Activated CD8-positive, alpha-beta memory T cell treated with anti-CD3 and anti-CD28 coated beads for 24 hours (primary cell): ENCODE results near the gene TCF7.

Experiments
- DNase-seq: peaks from one replicate; pipeline ENCODE4 v3.0.0-alpha.2; 2020

TCF7 gene

DNA sequence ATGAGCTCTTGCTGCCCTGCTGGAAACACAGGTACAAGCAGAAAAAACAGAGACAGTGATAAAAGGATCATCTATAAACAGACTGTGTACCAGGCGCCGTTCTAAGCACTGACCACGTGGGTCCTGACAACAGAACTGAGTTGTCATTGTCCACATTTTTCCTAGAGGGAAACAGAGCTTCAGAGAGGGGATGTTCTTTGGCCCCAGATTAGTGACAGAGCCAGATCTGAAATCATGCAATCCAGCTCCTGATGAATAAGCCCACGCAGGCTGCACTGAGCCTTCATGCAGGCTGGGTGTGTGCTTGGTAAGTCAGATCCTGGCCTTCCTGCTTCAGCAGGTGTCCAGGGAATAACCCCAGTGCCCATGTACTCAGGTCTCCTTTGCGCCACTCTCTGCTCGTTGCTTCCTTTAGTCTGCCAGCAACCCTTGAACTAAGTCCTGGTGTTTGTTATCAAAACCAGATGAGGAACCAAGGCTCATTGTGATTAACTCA lies 22.8 kb upstream of the TCF7 start:
- no peak for DNase-seq

DNA sequence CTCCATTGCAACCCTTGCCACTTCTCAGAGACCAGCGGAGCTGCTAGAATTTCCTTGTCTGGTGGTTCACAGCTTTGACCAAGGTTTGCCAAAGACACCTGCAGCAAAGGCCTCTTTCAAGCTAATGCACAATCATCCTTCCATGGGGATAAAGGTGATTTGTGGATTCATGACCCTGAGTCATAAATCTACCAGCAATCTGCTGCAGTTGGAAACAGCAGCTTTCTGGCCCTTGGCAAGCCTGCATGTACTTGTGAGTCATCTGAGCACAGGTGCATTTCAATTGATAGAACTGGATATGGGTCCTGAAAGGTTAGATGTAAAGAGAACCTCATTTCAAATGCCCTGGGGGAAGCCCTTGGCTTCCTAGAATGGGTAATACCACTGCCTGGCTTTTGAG lies 21.6 kb upstream of the TCF7 start:
- peak; percentile 60 for DNase-seq

DNA sequence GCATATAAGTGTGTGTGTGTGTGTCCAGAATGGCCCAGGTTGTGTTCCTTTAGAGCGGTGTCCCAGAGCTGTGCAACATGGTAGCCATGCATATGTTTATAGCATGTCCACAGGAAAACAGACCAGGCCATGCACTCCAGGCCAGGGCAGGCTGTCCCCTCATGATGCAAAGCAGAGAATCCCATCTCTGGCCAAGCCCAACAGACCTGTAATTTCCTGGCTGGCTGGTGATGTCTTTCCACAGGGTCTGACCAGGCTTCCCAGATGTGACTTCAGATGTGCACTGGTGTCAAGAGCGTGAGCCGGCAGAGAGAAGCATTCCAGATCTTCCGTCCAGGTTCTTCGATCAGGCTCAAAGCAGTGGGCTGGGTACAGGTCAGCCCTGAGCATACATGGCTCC lies 21.1 kb upstream of the TCF7 start:
- DNase-seq, result no peak

DNA sequence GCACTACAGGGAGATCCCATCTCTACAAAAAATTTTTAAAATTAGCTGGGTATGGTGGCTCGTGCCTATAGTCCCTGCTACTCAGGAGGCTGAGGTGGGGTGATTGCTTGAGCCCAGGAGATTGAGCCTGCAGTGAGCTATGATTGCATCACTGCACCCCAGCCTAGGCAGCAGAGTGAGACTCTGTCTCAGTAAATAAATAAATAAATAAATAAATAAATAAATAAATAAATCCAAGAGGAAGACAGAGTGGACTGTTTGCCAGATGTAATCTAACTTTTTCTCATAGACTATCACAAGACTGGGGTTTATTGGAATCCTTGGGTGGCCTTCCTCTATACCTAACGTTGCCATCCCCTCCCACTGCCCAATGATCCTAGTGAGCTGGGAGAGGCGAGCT lies 19.2 kb upstream of the TCF7 start:
- DNase-seq, result no peak

DNA sequence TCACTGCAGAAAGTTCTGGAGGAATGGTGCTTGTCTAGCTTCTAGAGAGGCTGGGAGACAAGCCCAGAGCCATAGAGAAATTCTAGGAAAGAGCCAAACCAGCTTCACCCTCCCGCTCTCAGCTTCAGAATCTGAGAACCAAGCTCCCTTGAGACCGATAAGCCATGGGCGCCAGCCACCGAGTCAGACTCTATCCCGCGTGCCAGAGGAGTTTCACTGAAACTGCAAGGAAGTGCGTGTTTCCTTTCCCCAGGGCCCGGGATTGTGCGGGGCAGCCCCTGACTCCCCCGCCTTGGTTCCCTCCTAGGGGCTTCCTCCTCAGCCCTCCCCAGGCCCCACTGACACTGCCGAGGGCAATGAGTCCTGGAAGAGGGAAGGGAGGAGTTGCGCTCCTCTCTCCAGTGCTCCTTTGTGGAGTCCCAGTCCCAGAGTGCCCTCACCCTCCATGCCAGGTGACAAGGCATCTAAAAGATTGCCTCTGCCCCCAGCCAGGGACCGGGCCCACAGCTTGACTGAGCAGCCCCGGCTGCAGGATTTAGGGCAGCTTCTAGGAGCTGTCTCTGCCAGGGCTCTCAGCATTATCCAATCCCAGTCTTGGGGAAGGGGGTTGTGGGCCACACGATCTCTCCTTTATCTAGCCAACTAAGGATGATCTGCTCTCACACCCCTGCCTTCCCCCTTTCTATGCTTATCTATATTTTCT lies 18.4 kb upstream of the TCF7 start:
- no peak for DNase-seq

DNA sequence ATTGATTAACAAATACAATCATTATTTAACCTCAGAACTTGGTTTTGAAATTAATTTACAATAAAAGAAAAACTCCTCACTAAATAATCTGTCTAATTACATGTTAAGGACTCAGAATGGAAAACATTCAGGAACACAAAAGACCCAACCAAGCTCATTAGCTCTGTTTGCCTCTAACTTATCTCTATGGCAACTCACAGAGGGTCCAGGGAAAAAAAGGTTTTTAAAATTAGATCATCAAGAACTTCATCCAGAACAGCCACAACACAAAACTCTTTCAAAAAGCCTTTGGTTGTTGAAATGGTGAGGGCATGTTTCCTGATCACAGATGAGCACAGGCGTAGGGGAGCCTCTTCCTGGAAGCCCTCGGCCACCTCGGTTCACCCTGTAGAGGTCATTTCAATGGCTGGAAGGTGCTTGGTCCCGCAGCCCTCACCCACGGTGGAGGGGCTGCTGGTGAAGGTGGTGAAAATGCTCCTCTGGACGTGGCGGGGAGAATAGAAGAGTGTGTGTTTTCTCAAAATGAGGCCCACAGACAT lies 17.2 kb upstream of the TCF7 start:
- DNase-seq, result no peak

DNA sequence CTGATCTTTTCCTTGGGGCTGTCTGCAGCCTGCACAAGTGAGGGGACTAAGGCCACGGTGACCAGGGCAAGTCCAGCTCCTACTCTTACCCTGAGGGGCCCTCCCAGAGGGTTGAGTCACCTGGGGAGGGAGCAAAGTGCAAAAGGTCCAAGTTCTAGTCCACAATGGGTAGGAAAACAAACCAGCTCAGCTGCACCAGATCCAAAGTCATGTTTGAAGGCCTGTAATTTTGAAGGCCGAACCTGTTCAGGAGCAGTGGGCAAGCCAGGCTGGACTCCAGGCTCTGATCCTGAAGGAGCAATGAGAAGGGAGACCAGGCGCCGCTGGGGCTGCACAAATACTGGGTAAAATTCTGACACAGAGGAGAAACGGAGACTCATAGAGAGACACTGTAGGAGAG lies 15.8 kb upstream of the TCF7 start:
- no peak for DNase-seq

DNA sequence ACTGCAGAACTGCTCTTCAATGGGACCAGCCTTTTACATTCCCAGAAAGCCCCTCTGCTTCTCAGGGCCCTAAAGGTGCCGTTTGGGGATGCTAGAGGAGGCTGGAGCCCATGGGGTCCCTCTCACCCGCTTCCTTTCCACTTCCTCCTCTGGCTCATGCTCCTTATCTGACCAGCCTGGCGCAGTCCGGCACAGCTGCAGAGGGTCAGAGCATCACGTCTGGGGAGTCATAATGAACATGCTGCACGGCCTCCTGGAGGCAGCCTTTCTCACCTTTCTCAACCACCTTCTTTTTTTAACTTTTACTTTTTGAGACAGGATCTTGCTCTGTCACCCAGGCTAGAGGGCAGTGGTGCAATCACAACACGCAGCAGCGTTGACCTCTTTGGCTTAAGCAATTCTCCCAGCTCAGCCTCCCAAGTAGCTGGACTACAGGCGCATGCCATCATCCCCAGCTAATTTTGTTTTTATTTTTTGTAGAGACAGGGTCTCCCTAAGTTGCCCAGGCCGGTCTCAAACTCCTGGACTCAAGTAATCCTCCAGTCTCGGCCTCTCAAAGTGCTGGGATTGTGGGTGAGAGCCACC lies 15.1 kb upstream of the TCF7 start:
- no peak for DNase-seq

DNA sequence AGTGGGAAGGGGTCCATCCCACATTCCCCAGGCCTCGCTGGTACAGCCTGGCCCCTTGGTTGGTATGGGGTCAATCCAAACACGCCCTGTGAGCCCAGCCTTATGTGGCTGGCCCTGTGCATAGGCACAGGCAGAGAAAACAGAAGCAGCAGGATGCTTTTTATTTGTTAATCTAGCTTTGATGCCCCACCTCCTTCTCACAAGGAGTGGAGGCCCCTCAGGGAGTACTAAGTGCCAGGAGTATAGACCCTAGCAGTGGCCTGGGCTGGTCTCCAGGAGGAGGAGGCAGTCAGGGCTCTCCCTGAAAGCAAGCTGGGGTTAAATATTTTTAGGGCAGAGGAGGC lies 14.6 kb upstream of the TCF7 start:
- DNase-seq, result peak; percentile 79

DNA sequence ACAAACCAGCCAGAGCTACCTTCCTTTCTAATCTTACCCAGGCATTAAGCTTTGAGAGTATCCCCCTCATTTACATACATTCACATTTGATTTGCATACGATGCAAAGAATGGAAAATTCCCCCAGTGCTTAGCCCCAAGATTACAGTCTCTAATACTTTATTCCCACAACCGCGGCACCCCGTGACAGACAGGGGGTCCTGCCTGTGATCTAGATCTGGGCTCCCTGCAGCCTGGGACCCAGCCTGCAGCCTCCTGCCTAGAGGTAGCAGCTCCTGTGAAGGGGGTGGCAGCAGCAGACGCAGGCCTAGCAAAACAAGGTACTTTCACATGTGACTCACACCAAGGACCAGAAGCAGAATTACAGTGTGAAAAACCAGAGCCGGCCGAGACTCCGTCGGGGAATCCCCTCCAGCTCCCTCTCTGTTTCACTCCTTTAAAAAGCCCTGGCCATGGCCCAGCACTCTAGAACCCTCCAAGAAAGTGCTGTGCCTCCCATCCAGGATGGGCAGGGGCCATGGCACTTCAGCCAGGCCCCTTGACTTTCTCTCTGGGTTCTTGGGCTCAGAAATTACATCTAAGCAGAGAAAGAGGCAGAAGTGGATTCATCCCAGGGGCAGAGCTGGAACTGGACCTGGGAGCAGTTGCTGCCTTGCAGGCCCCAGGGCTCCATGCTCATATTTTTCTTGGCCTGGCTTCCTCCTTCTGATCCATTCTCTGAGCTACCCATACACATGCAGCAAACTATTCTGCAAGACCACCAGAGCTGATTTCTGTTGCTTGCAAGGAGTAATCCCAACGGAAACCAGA lies 14.0 kb upstream of the TCF7 start:
- DNase-seq, result peak; percentile 88

DNA sequence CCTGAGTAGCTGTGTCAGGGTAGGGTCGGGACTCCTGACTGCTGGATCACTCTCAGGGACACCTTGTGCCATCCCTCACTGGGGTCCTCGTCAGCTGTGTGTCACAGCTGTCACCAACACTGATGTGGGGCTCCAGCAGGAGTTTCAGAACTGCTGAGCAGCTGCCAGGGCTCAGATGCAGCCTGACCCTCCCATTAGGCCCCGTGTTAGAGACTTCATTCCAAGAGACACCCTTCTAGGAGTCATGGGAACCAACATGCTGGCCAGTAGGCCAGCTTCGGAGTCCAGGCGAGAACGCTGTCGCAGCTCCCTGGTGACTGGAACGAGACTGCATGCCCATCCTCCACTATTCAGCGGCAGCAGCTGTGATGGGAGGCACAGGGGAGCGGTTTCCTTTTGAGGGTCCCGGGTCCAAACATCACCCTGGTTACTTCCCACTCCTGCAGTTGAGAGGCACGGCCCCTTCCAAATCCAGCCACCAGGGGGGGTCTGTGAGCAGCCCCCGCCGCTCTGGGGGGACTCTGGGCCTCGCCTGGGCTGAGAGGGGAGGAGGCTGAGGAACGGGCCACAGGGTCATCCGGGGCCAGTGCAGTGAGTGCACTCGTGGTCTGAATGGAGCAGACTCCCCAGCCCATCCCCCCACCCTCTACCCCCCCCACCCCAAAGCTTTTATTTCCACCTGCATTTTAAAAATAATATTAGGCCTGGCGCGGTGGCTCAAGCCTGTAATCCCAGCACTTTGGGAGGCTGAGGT lies 12.6 kb upstream of the TCF7 start:
- DNase-seq, result peak; percentile 93

DNA sequence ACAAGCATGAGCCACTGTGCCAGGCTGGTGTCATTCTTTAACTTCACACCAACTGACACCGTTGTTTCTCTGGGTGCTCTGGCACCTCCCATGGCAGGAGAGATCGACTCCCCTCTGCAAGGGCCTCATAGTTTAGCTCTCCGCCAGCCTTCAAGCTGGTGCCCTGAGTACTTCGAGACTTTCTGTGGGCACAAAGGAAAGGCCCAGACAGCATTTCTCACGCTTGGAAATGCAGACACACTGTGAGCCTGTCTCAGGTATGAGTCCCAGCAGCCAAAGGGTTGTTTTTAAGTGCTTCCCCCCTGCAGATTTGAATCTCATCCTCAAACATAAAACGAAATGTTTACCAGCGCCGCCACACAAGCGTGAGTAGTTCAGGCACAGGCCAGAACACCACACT lies 11.1 kb upstream of the TCF7 start:
- no peak for DNase-seq

DNA sequence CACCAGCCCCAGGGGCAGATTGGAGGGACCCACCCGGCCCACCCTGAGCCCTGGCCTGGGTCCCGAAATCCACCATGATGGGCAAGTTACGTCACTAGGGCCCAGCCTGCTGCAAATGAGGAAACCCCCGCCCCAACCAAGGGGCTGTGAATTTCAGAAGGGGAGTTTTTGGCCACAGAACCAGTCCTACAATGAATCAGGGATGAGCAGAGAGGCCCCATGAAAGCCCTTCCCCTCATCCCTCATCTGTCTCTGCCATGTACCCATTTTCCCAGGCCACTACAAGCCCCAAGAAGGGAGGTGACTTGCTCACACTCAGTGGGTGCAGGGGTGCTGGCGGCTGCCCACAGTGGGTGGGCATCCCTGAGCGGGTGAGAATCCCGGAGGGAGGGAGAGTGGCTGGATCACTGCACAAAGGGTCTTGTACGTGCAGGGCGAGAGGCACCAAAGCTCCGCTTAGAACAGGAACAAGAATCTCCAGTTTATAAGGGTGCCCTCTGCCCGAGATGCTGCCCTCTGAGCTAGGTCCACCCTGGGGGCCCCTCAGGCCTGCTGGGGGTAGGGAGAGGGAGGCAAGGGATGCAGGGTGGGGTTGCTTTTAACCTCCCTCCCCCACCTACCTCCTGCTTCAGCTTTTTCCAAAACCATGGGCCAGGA lies 10.4 kb upstream of the TCF7 start:
- DNase-seq, result no peak

DNA sequence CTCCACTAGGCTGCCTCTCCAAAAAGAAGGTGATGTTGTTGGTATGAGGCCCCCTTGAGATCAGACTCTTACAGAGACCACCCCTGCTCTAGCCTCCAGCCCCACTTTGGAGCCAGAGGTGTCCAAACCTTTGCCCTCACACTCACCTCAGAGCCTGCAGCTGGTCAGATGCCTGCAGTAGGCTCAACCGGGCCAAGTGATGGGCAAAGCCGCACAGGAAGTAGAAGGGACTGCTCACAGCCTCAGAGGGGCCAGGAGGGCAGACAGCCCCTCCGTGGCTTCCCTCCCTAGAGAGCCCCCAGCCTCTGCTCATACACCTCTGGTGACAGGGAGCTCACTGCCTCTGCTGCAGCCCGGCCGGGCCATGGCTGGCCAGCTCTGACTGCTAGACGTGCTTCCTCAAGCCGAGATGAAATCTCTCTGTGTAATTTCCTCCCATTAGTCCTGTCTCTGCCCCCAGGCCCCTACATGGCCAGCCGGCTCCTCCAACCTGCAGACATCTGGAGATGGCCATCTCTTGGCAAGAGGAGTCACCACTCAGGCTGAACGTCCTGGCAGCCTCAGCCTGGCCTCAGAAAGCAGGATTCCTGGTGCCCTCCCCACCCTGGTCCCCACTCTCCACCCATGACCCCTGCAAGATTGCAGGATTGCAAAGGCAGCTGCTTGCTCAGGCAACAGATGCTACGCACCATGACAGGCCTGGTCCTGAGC lies 7.3 kb upstream of the TCF7 start:
- no peak for DNase-seq

DNA sequence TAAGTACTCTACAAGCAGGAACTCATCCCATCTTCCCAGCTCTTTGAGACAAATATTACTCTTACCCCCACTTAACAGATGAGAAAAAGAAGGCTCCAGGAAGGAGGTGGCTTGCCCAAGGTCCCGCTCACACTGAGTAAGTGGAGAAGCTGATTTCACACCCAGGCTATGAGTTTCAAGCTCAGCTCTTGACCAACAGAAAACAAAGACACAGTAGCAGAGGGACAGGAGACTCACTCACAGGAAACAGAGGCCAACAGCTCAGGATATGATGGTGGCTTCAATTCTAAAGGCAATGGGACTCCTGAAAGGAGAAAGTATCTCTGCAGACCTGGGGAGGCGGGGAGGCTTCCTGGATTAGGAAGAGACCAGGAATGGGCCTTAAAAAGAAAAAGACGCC lies 6.7 kb upstream of the TCF7 start:
- no peak for DNase-seq

DNA sequence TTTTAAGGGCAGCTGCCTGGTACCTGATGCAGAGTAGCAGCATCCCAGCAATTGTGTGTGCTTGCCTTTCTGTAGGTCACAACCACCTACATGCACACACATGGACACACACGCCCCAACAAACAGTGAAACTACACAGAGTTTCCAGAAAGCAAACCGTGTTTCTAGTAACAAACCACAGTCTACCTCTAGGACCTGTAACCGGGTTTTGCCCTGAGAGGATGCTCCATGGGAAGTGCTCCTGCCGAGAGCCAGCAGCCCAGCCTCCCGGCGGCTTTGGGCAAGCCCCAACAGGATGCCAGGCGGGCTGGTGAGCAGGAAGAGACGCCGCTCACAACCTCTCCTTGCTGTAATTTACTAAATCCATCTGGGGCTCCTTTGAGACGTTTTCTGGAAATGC lies 4.1 kb upstream of the TCF7 start:
- peak; percentile 69 for DNase-seq

DNA sequence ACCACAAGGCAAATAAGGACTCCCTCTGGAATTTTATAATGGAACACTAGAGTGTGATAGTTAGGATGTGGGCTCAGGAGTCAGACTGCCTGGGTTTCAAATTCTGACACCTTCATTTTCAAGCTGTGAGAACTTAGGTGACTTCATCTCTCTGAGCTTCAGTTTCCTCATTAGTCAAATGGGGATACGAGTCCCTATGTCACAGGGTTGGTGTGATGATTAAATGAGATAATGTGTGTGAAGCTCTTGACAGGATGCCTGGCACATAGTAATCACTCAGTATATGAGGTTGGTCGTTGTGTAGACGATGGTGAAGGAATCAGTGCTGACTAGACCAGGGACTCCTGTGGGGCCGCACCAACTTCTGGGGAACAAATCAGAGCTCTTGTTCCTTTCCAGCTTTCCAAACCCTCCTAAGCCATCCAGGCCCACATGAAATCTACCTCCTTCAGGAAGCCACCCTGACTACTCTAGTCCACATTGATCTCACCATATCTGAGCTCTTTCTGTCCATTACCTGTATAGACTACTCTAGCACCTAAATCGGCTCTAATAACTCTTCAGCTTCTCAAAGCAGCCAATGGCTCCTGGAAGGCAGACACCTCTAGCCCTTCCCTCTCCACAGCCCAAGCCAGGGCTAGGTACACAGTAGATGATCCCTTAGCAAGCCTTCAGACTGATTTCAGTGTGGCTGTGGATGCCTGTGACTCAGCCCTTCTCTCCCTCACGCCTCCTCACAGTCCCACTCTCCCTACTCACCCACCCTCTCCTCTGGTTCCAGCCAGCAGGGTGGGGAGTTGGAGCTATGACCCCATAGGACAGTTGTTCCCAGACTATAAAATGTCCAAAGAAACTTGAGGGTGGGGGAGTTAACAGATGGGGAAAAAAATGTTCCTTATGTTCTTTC lies 2.5 kb upstream of the TCF7 start:
- DNase-seq, result peak; percentile 73

DNA sequence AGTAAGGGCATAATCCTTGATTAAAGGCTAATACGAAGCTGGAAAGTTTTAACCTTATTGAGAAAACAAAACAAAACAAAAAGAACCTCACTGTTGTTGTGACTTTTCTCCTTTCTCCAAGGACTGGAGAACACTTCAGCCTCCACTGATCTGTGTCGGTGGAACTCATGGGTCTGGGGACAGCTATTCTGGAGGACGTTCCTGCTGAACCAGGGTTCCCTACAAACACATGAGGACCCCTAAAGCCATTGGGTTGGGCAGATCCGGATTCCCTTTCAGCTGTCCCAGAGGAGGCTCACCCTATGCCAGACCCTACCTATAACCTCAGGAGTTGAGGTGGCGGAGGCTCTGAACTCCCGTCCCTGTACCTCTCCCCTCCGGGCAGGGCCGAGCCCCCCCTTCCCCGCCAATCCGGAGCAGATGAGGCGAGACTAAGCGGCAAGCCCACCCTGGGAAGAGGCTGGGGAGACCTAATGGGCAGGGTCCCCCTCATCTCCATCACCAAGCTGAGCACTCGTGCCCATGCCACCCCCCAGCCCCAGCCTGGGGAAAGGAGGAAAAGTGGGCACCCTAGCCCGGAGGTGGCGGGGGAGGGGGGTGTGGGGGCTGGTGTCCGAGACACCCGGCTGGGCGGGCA lies 1.6 kb upstream of the TCF7 start:
- DNase-seq, result no peak

DNA sequence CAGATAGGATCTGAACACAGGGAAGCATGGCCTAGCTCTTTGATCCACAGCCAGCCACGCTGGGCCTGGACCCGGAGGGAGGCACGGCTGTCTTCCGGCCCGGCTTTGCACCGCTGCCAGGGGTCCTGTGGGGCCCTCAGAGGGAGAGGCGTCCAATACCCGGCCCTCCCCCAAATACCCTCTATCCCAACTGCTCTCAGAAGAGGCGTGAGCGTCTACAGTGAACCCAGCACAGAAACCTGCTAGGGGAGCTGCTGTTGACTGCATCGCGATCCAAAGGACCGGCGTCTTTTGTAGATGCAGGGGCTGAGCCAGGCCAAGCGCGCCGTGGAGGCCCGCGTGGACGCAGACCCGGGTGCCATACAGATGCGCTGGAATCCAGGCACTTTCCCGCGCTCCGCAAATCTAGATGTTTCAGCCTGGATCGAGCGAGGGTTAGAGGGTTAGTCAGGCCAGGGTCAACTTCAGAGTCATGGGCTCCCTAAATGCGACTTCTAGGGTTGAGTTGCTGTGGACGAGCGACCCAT lies 1.1 kb upstream of the TCF7 start:
- no peak for DNase-seq
